ENCODE measurements around the gene ACSM5. TPM values are rescaled to one million over a fixed set of nuclear protein-coding genes. Genes with fewer than 3 reads are reported as not detected.

ACSM5 gene
- total and polyA plus RNA-seq, 2 experiments from 2014 or later = not detected

- Histone ChIP-seq H3F3A (replicated peaks; ENCODE audit: low read depth) (no peaks in the 10 kb centered on the region), H3K27ac (ENCODE audit: low read depth) (no peak overlapping the region), H3K27me3 (ENCODE audit: insufficient read depth) (no peaks in the 10 kb centered on the region), H3K9me2 (ENCODE audit: insufficient read depth) (peaks cover 3% of the 10 kb centered on the region; the same call in 1 of the 2 replicates), H3K36me3 (ENCODE audit: insufficient read depth) (no peaks in the 10 kb centered on the region), H3K4me2 (no peak overlapping the region), H4K20me1 (replicated peaks; ENCODE audit: insufficient read depth) (no peaks in the 10 kb centered on the region), H3K79me2 (replicated peaks; ENCODE audit: insufficient read depth) (no peaks in the 10 kb centered on the region), H2AFZ (no peak overlapping the region), H3K4me1 (ENCODE audit: insufficient read depth) (no peaks in the 10 kb centered on the region), H3K4me3 (no peak overlapping the region)
- Mint-ChIP-seq H3K36me3 (ENCODE audit: low read depth) (peaks cover 9% of the 10 kb centered on the region), H3K27ac (no peak overlapping the region), H3K27me3 (ENCODE audit: insufficient read depth, low read depth, poor library complexity) (no peaks in the 10 kb centered on the region), H3K4me1 (no peaks in the 10 kb centered on the region), H3K4me3 (no peak overlapping the region), H3K9me3 (peaks cover 29% of the 10 kb centered on the region)
- DNase-seq (ENCODE audit: low spot score) = peak; percentile 67
- ATAC-seq = peak; percentile 76
- TF ChIP-seq CTCF (conservative IDR thresholded peaks at IDR 0.05; ENCODE audit: low read depth in 2 of 2) = peak; percentile 66 to 75
- no peak for TF ChIP-seq STAT1 (IDR thresholded peaks at IDR 0.05; ENCODE audit: unreplicated experiment)
- TF ChIP-seq POLR2AphosphoS5 (IDR thresholded peaks at IDR 0.05; ENCODE audit: low read depth) = no peak
- no peak for TF ChIP-seq CREB1 (CRISPR knock-in tag; IDR thresholded peaks at IDR 0.05; ENCODE audit: low read depth)
These were observed 49.3 kb upstream of the ACSM5 start for GRCh38 chr16:20359997-20360396.

- H3K79me2 ChIP-seq (replicated peaks; ENCODE audit: insufficient read depth) = no peaks in the 10 kb centered on the region
- H3K4me3 ChIP-seq = no peak overlapping the region
- no peaks in the 10 kb centered on the region for H3K9me2 ChIP-seq (ENCODE audit: insufficient read depth)
- Mint-ChIP-seq H3K4me1 (no peaks in the 10 kb centered on the region), H3K27me3 (ENCODE audit: insufficient read depth, low read depth, poor library complexity) (no peaks in the 10 kb centered on the region), H3K4me3 (no peak overlapping the region), H3K9me3 (peaks cover 4% of the 10 kb centered on the region; the same call in 2 of the 3 replicates), H3K27ac (no peak overlapping the region), H3K36me3 (ENCODE audit: low read depth) (no peaks in the 10 kb centered on the region; the same call in 2 of the 3 replicates)
- no peaks in the 10 kb centered on the region for H3K27me3 ChIP-seq (ENCODE audit: insufficient read depth)
- no peak overlapping the region for H2AFZ ChIP-seq
- H3K27ac ChIP-seq (ENCODE audit: low read depth) = no peak overlapping the region
- no peaks in the 10 kb centered on the region for H3F3A ChIP-seq (replicated peaks; ENCODE audit: low read depth)
- H3K4me2 ChIP-seq = no peak overlapping the region
- DNase-seq (ENCODE audit: low spot score) (no peak), ATAC-seq (no peak)
- no peaks in the 10 kb centered on the region for H4K20me1 ChIP-seq (replicated peaks; ENCODE audit: insufficient read depth)
- no peaks in the 10 kb centered on the region for H3K4me1 ChIP-seq (ENCODE audit: insufficient read depth)
- no peaks in the 10 kb centered on the region for H3K36me3 ChIP-seq (ENCODE audit: insufficient read depth)
- TF ChIP-seq EZH2 (IDR thresholded peaks at IDR 0.05; ENCODE audit: low read depth, unreplicated experiment) (no peak), EZH2phosphoT487 (IDR thresholded peaks at IDR 0.05; ENCODE audit: unreplicated experiment) (no peak), NANOG (IDR thresholded peaks at IDR 0.05; ENCODE audit: borderline replicate concordance) (no peak), JUNB (IDR thresholded peaks at IDR 0.05; ENCODE audit: unreplicated experiment) (no peak), CTCF (conservative IDR thresholded peaks at IDR 0.05; ENCODE audit: low read depth in 2 of 2) (no peak), CREB1 (CRISPR knock-in tag; IDR thresholded peaks at IDR 0.05; ENCODE audit: low read depth) (no peak), POLR2AphosphoS5 (IDR thresholded peaks at IDR 0.05; ENCODE audit: low read depth) (no peak), ZNF114 (CRISPR knock-in tag; IDR thresholded peaks at IDR 0.05) (no peak), ZNF462 (CRISPR knock-in tag; IDR thresholded peaks at IDR 0.05) (no peak)
These were observed 46.1 kb upstream of the ACSM5 start for GRCh38 chr16:20363191-20363590.

Measured in GM23338 (cell line).